ENCODE results near the gene CSTPP1. TPM values are rescaled to one million over a fixed set of nuclear protein-coding genes. Genes with fewer than 3 reads are reported as not detected.

The CSTPP1 gene
- total RNA-seq, 4 donors from 2014 or later, result 18.3 to 27.0 (median 24.6) TPM

- DNase-seq, result no peak
- WGBS, 2 donors (ENCODE audit: low coverage in 1 of 2), result 66% methylated on average over 16 of the region's 16 CpGs; no CpG with 5 or more reads in 1 of the 2 donors
- in situ Hi-C loops (cut with MboI; ENCODE audit: low pct_ligation_motif_present in 1 of 4, low pct_unique_long_range_greater_than_20kb in 1 of 4, low sequenced_read_pairs in 3 of 4) (loop anchor here in 3 of 4 donors (5.0 to 10.0 kb wide), 3 partner anchors 238 to 268 kb away; partner anchors contain the start of gene LRP4 (in 1 of the 3)), intact Hi-C loops (cut with DNase I; ENCODE audit: low total_unique reads) (no loop called here)
- Histone ChIP-seq H3K4me1 (peaks cover 3 to 37% (median 22%) of the 10 kb centered on the region in 4 donors), H3K27me3 (no peaks in the 10 kb centered on the region), H3K27ac (peak overlapping the region in 3 of 4 donors; percentile 34 to 56 (median 52)), H3K4me3 (no peak overlapping the region), H3K9me3 (no peaks in the 10 kb centered on the region), H3K36me3 (no peaks in the 10 kb centered on the region)
- no peak for TF ChIP-seq POLR2A (IDR thresholded peaks at IDR 0.05)
- no peak for TF ChIP-seq EP300 (IDR thresholded peaks at IDR 0.05; ENCODE audit: low read depth)
- TF ChIP-seq POLR2AphosphoS5 (IDR thresholded peaks at IDR 0.05), result no peak
- no peak for TF ChIP-seq CTCF (IDR thresholded peaks at IDR 0.05)
Observed at GRCh38 chr11:47152126-47152952, 215.8 kb downstream of the CSTPP1 start.

DNA sequence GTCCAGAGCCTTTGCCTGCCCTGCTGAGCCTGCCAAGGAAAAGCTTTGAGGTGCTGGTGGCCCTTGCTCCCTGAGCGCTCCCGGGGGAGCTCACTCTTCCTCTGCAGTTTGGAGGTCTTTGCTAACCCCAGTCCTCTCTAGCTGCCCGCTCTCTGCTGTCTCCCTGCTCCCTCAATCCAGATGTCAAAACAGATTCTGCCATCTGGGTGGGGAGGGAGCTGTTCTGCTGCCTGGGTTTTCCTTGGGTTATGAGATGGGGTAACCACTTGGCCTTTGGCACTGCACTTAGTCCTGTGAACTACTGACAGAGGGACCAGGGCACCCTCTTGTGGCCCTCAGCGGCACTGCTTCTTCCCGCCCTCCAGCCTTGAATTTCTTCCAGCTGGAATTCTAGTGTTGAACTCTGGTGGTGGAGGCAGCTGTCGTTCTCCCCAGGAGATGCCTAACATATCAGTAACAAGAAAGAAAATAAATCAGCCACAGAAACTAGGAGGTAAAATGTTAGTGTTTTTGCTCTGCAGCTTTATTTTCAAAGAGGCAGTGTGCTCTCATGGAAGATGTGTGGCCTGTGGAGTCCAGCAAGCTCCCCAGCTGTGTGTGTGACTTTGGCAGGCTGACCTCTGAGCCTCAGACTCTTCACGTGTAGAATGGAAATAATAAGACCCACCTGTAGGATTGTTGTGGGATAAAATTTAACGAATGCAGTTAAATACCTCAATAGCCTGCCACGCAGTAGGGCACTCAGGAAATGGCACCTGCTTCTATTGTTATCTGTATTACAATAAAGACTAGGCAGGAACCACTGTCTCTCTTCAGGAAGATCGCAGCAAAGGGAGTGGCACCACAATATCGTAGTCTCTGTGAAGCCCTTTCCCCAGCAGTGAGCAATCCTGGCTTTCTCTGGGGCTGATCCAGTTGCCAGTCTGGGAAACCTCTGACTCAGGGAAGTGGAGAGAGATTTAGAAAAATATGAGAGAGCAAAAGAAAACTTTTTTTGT is 216.7 kb downstream of the CSTPP1 start:
- Histone ChIP-seq H3K27me3 (no peaks in the 10 kb centered on the region), H3K4me1 (peaks cover 3 to 37% (median 22%) of the 10 kb centered on the region in 4 donors), H3K4me3 (no peak overlapping the region), H3K27ac (peak overlapping the region in 3 of 4 donors; percentile 34 to 56 (median 52)), H3K36me3 (no peaks in the 10 kb centered on the region), H3K9me3 (no peaks in the 10 kb centered on the region)
- in situ Hi-C loops (cut with MboI; ENCODE audit: low pct_ligation_motif_present in 1 of 4, low pct_unique_long_range_greater_than_20kb in 1 of 4, low sequenced_read_pairs in 3 of 4) (loop anchor here in 3 of 4 donors (5.0 to 10.0 kb wide), 3 partner anchors 238 to 268 kb away; partner anchors contain the start of gene LRP4 (in 1 of the 3)), intact Hi-C loops (cut with DNase I; ENCODE audit: low total_unique reads) (no loop called here)
- 36 to 53% methylated on average over 3 to 11 of the region's 11 CpGs for WGBS, 2 donors (ENCODE audit: low coverage in 1 of 2)
- peak; percentile 87 for DNase-seq
- TF ChIP-seq POLR2AphosphoS5 (IDR thresholded peaks at IDR 0.05), result peak in 2 of 3 donors; percentile 20 to 30
- TF ChIP-seq CTCF (IDR thresholded peaks at IDR 0.05), result peak; percentile 92 to 98 (median 96)
- TF ChIP-seq POLR2A (IDR thresholded peaks at IDR 0.05), result no peak
- no peak for TF ChIP-seq EP300 (IDR thresholded peaks at IDR 0.05; ENCODE audit: low read depth)

DNA sequence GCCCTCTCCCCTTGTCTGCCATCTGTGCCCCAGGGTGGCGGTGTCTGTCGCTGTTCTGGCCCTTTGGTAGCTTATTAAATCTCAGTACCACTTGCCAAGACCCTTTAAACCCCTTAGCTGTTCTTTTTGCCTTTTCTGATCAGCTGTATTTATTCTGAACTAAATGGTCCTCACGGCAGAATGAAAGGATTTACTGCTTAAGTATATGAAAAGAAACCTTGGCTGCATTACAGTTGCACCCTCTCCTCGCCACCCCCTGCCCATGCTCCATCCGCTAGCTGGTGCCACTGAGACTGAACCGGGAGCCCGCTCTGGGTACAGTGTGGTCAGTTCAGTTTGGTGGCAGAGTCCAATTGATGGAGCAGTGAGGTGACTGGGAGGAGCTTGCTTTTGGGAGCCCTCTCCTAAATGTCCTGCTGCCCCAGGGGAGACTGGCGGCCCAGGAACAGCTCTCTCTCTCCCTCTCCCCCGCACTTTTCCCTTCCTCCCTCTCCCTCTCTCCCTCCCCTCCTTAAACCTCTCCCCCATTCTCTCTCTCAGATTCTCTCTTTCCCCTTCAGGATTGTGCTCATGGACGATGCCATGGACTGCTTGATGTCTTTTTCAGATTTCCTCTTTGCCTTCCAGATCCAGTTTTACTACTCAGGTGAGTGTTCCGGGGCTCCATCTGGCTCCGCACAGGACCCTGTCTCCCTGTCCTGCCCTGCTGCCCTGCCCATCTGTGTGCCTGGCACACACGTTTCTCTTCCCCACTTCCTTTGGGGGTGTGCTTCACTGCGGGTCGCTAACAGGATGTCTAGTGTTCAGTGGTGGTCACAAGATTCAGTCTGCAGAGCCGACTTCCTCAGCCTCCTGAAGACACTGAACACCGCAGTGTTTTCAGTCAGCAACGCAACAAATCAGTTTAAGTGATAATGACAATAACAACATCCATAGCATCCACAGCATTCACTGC is 218.3 kb downstream of the CSTPP1 start:
- H3K27me3 ChIP-seq, result no peaks in the 10 kb centered on the region
- WGBS, 2 donors (ENCODE audit: low coverage in 1 of 2), result 79 to 85% methylated on average over 5 to 18 of the region's 18 CpGs
- H3K4me3 ChIP-seq, result no peak overlapping the region
- no peak for TF ChIP-seq POLR2A (IDR thresholded peaks at IDR 0.05)
- TF ChIP-seq CTCF (IDR thresholded peaks at IDR 0.05), result no peak
- no peak for TF ChIP-seq POLR2AphosphoS5 (IDR thresholded peaks at IDR 0.05)
- DNase-seq, result no peak
- H3K4me1 ChIP-seq, result peaks cover 3 to 21% (median 15%) of the 10 kb centered on the region in 4 donors
- intact Hi-C loops (cut with DNase I; ENCODE audit: low total_unique reads) (loop anchor here (2.0 kb wide), 1 partner anchor 266 kb away; no protein-coding TSS in a partner anchor), in situ Hi-C loops (cut with MboI; ENCODE audit: low pct_ligation_motif_present in 1 of 4, low pct_unique_long_range_greater_than_20kb in 1 of 4, low sequenced_read_pairs in 3 of 4) (loop anchor here in 3 of 4 donors (5.0 to 10.0 kb wide), 3 partner anchors 240 to 270 kb away; partner anchors contain the start of gene LRP4 (in 1 of the 3))
- H3K9me3 ChIP-seq, result no peaks in the 10 kb centered on the region
- no peaks in the 10 kb centered on the region for H3K36me3 ChIP-seq
- H3K27ac ChIP-seq, result peak overlapping the region in 1 of 4 donors; percentile 52
